ENCODE data around the gene LHX6.

LHX6 gene

DNA sequence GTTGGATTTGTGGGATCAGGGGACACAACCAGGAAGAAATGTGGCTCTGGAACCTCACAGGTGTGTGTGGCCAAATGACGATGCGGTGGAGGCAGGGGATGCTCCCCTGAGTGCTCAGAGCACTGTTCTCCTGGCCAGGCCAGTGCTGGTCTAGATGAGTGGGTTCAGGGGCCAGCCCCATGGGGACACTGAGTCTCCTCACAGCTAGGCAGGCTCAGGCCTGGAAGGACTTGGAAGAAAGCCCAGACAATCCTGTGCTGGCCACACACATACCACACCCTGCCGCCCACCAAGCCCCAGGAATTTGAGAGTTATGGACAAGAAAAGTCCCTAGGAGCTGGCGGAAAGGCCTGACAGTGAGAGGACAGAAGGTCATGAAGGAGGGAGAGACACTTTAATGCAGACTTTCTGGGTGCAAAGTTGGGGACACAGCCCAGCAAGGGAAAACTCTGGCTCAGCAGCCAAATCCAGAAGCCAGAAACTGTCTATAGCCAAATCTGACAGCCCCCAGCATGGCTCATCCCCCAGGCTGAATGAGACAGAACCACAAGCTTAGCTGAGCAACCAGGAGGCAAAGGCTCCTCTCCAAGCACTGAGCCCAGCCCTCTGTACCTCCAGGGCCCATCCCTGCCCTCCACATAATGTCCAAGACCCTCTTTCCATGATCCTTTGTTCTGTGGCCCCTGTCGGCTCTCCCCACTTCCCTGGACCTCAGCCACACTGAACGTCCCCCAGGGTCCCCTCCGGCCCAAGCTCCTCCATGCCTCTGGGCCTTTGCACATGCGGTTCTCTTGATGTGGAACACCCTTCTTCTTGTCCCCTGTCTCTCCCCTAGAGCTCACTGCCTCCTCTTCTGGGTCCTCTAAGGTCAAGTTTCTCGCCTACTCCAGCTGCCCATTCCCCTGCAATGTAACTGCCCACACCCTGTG, 22.4 kb downstream of the LHX6 start:
- no peak for TF ChIP-seq EZH2 (optimal IDR thresholded peaks at IDR 0.05; ENCODE audit: low read depth, low read length)
- no peak for TF ChIP-seq EZH2phosphoT487 (IDR thresholded peaks at IDR 0.05; ENCODE audit: low read length)
- no peak for TF ChIP-seq CTCF (IDR thresholded peaks at IDR 0.05; ENCODE audit: low read length)
- H4K20me1 ChIP-seq (ENCODE audit: insufficient read depth, low read length): no peaks in the 10 kb centered on the region
- H3K9me2 ChIP-seq (replicated peaks; ENCODE audit: insufficient read depth, low read length): no peaks in the 10 kb centered on the region
- no peak for DNase-seq
- no peak overlapping the region for H3K4me2 ChIP-seq (ENCODE audit: low read depth, low read length)
- no peaks in the 10 kb centered on the region for H3K36me3 ChIP-seq (replicated peaks; ENCODE audit: insufficient read depth, low read length)
- no peaks in the 10 kb centered on the region for H3K4me1 ChIP-seq (ENCODE audit: low read length)
- no peak overlapping the region for H3K27ac ChIP-seq (ENCODE audit: low read length)
- H3K4me3 ChIP-seq (ENCODE audit: low read length): no peak overlapping the region
- peaks cover 12% of the 10 kb centered on the region for H3K27me3 ChIP-seq (replicated peaks; ENCODE audit: insufficient read depth, low read length)
- no peak overlapping the region for H3K9ac ChIP-seq (ENCODE audit: low read length)
- H3F3A ChIP-seq (ENCODE audit: insufficient read depth, low read length): no peaks in the 10 kb centered on the region
- H3K79me2 ChIP-seq (ENCODE audit: low read length): no peaks in the 10 kb centered on the region
- H2AFZ ChIP-seq (ENCODE audit: low read length): no peak overlapping the region
- H3K9me3 ChIP-seq (replicated peaks; ENCODE audit: insufficient read depth, low read length): no peaks in the 10 kb centered on the region

DNA sequence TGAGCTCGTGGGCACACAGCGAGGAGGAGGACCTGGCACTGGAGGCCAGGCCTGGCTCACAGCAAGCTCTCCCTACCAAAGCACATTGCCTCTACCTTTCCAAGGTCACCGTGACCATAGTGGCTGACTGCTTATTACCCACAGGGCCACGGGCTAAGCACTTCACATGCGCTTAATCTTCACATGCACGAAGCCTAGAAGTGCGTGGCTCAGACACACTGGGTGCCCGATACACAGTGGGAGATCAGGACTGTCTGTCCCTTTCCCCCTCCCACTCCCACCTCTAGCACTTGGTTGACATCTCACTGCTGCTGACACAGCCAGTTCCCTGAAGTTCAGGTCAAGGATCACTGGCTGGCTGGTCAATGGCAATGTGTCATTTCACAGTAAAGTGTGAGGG, 23.6 kb downstream of the LHX6 start:
- H3K4me1 ChIP-seq (ENCODE audit: low read length): no peaks in the 10 kb centered on the region
- H3K9me2 ChIP-seq (replicated peaks; ENCODE audit: insufficient read depth, low read length): no peaks in the 10 kb centered on the region
- no peaks in the 10 kb centered on the region for H3K79me2 ChIP-seq (ENCODE audit: low read length)
- TF ChIP-seq EZH2 (optimal IDR thresholded peaks at IDR 0.05; ENCODE audit: low read depth, low read length): no peak
- no peak for TF ChIP-seq EZH2phosphoT487 (IDR thresholded peaks at IDR 0.05; ENCODE audit: low read length)
- no peak overlapping the region for H3K4me2 ChIP-seq (ENCODE audit: low read depth, low read length)
- H3K27me3 ChIP-seq (replicated peaks; ENCODE audit: insufficient read depth, low read length): peaks cover 6% of the 10 kb centered on the region; the same call in 1 of the 2 replicates
- no peaks in the 10 kb centered on the region for H3F3A ChIP-seq (ENCODE audit: insufficient read depth, low read length)
- H3K9ac ChIP-seq (ENCODE audit: low read length): no peak overlapping the region
- no peaks in the 10 kb centered on the region for H4K20me1 ChIP-seq (ENCODE audit: insufficient read depth, low read length)
- no peak for DNase-seq
- no peak overlapping the region for H3K4me3 ChIP-seq (ENCODE audit: low read length)
- no peak overlapping the region for H3K27ac ChIP-seq (ENCODE audit: low read length)
- no peak overlapping the region for H2AFZ ChIP-seq (ENCODE audit: low read length)
- H3K36me3 ChIP-seq (replicated peaks; ENCODE audit: insufficient read depth, low read length): no peaks in the 10 kb centered on the region
- H3K9me3 ChIP-seq (replicated peaks; ENCODE audit: insufficient read depth, low read length): no peaks in the 10 kb centered on the region

GRCh38 chr9:122204491-122204890, 24.3 kb downstream of the LHX6 start:
- H3K9ac ChIP-seq (ENCODE audit: low read length): no peak overlapping the region
- H3K36me3 ChIP-seq (replicated peaks; ENCODE audit: insufficient read depth, low read length): no peaks in the 10 kb centered on the region
- TF ChIP-seq CTCF (IDR thresholded peaks at IDR 0.05; ENCODE audit: low read length): no peak
- no peak for TF ChIP-seq EZH2phosphoT487 (IDR thresholded peaks at IDR 0.05; ENCODE audit: low read length)
- TF ChIP-seq EZH2 (optimal IDR thresholded peaks at IDR 0.05; ENCODE audit: low read depth, low read length): no peak
- DNase-seq: no peak
- no peaks in the 10 kb centered on the region for H4K20me1 ChIP-seq (ENCODE audit: insufficient read depth, low read length)
- H3F3A ChIP-seq (ENCODE audit: insufficient read depth, low read length): no peaks in the 10 kb centered on the region
- no peaks in the 10 kb centered on the region for H3K4me1 ChIP-seq (ENCODE audit: low read length)
- H3K27me3 ChIP-seq (replicated peaks; ENCODE audit: insufficient read depth, low read length): peaks cover 6% of the 10 kb centered on the region; the same call in 1 of the 2 replicates
- no peak overlapping the region for H3K4me2 ChIP-seq (ENCODE audit: low read depth, low read length)
- H2AFZ ChIP-seq (ENCODE audit: low read length): no peak overlapping the region
- no peaks in the 10 kb centered on the region for H3K9me3 ChIP-seq (replicated peaks; ENCODE audit: insufficient read depth, low read length)
- no peaks in the 10 kb centered on the region for H3K9me2 ChIP-seq (replicated peaks; ENCODE audit: insufficient read depth, low read length)
- H3K4me3 ChIP-seq (ENCODE audit: low read length): no peak overlapping the region
- no peaks in the 10 kb centered on the region for H3K79me2 ChIP-seq (ENCODE audit: low read length)
- no peak overlapping the region for H3K27ac ChIP-seq (ENCODE audit: low read length)

GRCh38 chr9:122204055-122204454, 24.7 kb downstream of the LHX6 start:
- Histone ChIP-seq H3F3A (ENCODE audit: insufficient read depth, low read length) (no peaks in the 10 kb centered on the region), H3K4me2 (ENCODE audit: low read depth, low read length) (no peak overlapping the region), H3K36me3 (replicated peaks; ENCODE audit: insufficient read depth, low read length) (no peaks in the 10 kb centered on the region), H3K9ac (ENCODE audit: low read length) (no peak overlapping the region), H3K27me3 (replicated peaks; ENCODE audit: insufficient read depth, low read length) (peaks cover 6% of the 10 kb centered on the region; the same call in 1 of the 2 replicates), H3K27ac (ENCODE audit: low read length) (no peak overlapping the region), H3K4me1 (ENCODE audit: low read length) (no peaks in the 10 kb centered on the region), H3K9me3 (replicated peaks; ENCODE audit: insufficient read depth, low read length) (no peaks in the 10 kb centered on the region), H4K20me1 (ENCODE audit: insufficient read depth, low read length) (no peaks in the 10 kb centered on the region), H3K9me2 (replicated peaks; ENCODE audit: insufficient read depth, low read length) (no peaks in the 10 kb centered on the region), H3K79me2 (ENCODE audit: low read length) (no peaks in the 10 kb centered on the region), H3K4me3 (ENCODE audit: low read length) (no peak overlapping the region), H2AFZ (ENCODE audit: low read length) (no peak overlapping the region)
- TF ChIP-seq EZH2 (optimal IDR thresholded peaks at IDR 0.05; ENCODE audit: low read depth, low read length): no peak
- TF ChIP-seq CTCF (IDR thresholded peaks at IDR 0.05; ENCODE audit: low read length): no peak
- no peak for TF ChIP-seq EZH2phosphoT487 (IDR thresholded peaks at IDR 0.05; ENCODE audit: low read length)
- no peak for DNase-seq

All from MM.1S (cell line).